GM18519 (cell line): ENCODE measurements around the gene CGB7.

Experiments used
- ATAC-seq: cut with Tn5 transposase; IDR thresholded peaks from one replicate; pipeline ENCODE4 v1.9.1; 2021; ENCODE audit warnings: mild to moderate bottlenecking, moderate library complexity; ENCODE audit not compliant: unreplicated experiment, low FRiP score

Gene CGB7

GRCh38 chr19:49017666-49018351 is 39.7 kb downstream of the CGB7 start:
- no peak for ATAC-seq

- no peak for ATAC-seq
These were observed 40.4 kb downstream of the CGB7 start, which contains the start of gene LHB for GRCh38 chr19:49017041-49017665. TSS of gene LHB (minus strand) at chr19:49017091. CDS start at chr19:49017081, 10 bp downstream.

- ATAC-seq: no peak
These were observed 41.3 kb downstream of the CGB7 start for GRCh38 chr19:49016067-49016839.

- ATAC-seq: no peak
These were observed 42.7 kb downstream of the CGB7 start for GRCh38 chr19:49014870-49015255.

- no peak for ATAC-seq
These were observed 43.3 kb downstream of the CGB7 start for GRCh38 chr19:49014123-49014869.

- ATAC-seq: no peak
These were observed 46.4 kb downstream of the CGB7 start for GRCh38 chr19:49011194-49011593.

GRCh38 chr19:49010453-49010852 is 47.1 kb downstream of the CGB7 start:
- ATAC-seq: no peak

- ATAC-seq: no peak
These were observed 47.7 kb downstream of the CGB7 start for GRCh38 chr19:49009828-49010227.

GRCh38 chr19:49006905-49007304 is 50.6 kb downstream of the CGB7 start:
- ATAC-seq: no peak

- no peak for ATAC-seq
These were observed 52.5 kb downstream of the CGB7 start for GRCh38 chr19:49004964-49005614.
